ENCODE measurements around the gene LRP11.
A peak's percentile ranks its signal among the peaks of the same experiment; 100 is the strongest.
"Not testable (repeated sequence)": the region's sequence is repeated elsewhere in the genome, so short reads cannot be mapped to it uniquely, and the experiment has no call there.

LRP11 gene

DNA sequence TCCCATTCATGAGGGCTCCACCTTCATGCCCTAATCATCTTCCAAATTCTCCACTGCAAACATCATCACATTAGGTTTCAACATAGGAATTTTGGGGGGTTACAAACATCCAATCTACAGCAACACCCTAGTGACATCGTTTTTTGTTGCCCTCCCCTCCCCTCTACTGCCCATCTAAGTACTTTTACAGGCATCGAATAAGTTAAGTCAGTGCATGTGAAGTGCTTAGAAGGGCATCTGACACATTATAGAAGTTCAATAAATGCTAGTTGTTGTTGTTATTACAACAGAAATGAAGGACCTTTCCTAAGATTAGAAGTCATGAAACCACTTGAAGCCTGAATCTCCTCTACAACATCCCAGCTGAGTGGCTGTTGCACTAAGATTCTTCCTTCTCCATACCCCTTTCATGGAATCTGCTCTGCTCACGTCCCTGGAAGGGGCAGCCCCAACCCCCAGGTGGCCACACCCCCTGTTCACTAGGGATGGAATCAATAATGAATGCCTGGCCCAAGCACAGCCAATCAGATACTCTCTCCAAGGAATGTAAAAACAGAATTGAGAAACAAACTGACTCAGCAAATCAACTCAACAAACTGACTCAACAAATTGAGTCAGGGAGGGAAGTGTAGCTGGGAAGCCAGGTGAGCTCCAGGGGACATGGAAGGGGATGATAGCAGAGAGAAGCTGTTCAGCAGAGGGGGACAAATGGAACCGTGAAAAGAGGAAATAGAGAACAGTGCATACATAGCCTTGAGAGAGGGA is 3.9 kb upstream of the LRP11 start:
- DNase-seq: no peak

DNA sequence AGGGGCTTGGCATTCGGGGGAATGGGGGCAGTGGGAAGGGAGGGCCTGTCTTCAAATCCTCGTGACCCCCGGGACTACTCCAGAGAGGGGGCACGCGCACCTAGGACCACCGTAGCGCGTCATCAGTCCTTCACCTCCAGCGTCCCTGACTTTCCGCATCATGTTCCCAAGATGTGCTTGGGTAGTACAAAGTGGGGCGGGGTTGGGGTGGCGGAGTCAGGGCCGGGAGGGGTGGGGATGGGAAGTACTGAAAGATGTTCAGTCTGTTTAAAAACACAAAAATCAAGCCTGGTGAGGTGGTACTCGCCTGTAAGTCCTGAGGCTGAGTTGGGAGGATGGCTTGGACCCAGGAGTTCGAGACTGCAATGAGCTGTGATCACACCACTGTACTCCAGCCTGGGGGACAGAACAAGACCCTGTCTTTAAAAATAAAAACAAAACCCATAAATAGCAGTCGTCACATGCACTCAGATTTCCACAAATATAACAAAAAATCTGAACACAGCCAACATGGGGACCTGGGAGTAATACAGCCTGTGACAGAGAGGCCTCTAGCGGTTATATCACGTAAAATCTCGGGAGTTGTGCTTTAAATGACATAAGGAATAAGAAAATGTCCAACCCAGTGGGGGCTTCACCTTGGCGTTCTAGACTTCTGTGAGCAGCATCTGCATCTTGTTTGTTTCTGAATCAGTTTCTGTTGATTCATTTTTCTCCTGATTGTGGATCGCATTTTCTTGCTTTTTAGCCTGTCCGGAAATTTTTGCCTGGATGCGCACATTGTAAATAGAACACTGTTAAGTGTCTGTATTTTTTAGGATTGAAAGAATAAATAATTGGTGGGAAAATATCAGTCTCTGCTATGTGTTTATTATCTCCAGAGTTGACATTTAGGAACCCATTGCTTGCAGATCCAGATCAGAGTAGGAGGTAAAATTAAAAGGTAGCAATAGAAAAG is 698 bp upstream of the LRP11 start:
- peak; percentile 65 for DNase-seq

DNA sequence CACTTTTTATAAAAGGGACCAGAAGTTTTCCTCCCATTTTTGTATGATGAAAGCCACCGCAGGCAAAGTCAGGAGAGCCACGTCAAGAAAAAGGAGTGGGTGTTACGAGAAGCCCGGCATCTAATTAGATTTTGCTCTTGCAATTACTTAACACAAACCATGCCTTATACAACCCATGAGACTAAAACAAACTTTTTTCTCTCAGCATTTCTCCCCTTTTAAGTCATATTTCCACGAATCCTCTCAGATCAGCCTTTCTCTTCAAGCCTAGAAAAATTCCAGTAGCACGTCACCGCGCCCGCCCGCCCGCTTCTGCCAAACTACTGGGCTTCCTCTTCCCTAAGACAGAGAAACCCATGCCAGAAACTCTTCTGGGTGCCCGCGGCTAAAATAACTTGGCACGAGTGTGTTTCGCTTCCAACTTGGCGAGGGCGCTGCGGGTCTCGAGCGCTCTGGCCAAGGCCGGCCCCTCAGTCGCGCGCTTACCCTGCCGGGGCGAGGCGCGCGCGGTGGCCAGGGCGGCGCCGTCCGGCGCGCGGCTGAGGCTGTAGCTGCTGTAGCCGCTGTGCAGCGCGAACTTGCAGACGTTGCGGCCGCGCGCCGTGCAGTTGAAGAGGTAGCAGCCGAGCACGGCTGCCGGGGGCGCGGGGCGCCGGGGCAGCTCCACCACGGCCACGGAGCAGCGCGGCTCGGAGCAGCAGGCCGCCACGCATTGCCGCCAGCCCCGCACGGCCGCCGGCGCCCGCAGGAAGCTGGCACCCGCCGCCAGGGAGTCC is 1.0 kb downstream of the LRP11 start:
- DNase-seq: no peak

DNA sequence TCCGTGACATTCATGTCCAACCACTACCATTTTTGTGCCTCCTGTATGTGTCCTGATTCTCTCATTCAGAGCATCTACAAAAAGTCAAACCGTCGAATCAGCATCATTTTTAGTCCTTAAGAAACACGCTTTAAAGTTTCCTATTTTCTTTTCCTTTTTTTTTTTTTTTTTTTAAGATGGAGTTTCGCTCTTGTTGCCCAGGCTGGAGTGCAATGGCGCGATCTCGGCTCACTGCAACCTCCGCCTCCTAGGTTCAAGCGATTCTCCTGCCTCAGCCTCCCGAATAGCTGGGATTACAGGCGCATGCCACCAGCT is 1.8 kb downstream of the LRP11 start:
- not testable (repeated sequence) for DNase-seq

DNA sequence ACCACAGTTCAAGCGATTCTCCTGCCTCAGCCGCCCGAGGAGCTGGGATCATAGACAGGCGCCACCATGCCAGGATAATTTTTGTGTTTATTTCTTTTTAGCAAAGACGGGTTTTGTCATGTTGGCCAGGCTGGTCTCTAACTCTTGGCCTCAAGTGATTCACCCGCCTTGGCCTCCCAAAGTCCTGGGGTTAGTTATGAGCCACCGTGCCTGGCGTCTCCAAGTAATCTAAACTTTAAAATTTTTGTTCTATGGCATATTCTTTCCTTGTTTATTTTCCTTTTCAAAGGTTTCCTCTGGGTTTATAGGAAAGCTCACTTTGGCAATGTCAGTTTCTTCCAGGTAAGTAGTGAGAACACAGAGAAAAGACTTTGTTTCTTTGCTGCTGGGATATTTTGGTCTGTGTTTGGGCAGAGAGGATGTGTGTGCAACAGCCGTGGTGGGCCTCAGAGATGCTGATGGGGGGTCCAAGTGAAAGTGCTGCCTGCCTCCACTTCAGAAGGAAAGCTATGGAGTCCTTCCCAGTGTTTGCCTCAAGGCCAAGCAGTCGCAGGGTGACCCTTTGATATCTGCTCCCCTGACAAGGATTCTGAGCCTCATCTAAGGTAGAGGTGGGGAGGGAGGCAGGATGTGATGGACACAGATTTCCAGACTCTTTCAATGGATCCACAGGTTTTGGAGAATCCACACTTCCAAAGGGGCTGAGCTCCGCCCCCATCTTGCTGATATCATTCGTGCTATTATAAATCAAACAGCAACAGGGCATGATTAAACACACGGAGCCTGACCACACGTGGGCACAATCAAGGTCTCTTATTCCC is 2.3 kb downstream of the LRP11 start:
- no peak for DNase-seq

DNA sequence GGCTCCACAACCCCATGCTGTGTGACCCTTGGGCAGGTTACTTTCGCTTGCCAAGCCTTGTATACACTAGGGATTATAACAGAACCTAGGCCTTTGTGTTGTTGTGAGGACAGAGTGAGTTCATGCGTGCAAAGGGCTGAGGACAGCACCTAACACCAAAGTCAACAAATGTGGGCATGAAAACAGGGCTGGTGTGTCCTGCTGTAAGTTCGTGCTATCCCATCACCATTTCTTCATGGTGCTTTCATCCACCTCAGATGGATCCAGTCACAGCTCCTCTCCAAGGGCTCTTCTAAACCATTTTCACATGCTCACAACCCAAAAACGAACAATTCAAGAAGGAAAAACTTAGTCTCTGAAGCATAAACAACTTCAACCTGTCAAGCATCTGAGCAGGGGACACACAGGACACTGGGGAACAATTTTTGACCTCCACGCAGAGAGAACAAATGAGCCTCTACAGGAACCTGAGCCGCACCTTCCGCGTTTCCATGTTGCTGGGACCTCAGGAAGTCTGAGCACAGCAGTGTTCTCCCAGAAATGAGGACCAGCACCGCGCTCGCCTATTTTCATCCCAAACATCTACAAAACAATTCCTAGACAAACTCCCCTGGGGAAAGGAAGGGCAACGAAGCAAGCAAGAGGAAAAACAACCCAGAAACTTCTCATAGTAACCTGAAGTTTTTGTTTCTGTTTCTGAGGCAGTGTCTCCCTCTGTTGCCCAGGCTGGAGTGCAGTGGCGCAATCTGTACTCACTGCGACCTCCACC is 3.1 kb downstream of the LRP11 start:
- DNase-seq: no peak

DNA sequence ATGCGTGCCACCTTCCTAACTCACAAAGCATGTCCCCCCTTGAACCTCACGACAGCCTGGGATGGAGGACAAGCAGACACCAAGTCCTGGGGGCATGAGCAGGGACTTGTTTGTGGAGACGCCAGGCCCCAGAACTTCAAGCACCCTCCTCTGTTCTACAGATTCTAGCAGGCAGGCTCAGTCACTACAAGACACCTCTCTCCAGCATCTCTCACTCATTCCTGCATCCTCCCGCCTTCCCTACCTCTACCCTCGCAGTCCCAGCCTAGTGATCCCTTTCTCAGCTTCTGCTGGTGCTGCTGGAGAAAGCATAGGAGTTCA is 3.7 kb downstream of the LRP11 start:
- no peak for DNase-seq

DNA sequence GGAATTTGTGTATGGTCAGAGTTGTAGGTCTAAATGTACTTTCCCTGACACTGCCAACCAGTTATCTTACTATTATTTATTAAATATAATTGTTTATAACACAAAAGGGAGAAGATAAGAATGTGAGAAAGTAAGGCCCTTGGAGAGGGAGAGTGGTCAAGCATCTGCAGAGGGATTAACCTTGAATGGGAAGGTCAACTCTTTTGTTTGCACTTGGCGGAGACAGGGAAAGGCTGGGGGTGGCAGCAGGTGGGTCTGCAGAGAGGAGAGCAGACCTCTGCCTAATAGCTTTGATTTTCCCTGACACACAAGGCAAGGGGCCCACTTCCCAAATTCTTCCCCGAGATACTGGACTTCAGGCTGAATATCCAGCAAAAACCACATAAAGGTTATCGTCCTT is 4.2 kb downstream of the LRP11 start:
- DNase-seq: no peak

DNA sequence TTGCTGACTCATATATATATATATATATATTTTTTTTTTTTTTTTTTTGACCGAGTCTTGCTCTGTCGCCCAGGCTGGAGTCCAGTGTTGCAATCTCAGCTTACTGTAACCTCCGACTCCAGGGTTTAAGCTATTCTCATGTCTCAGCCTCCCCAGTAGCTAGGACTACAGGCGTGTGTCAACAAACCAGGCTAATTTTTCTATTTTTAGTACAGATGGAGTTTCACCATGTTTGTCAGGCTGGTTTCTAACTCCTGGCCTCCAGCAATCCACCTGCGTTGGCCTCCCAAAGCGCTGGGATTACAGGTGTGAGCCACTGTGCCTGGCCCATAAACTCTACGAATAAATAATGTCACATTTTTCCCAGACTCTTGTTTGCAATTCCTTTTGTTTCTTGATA is 4.8 kb downstream of the LRP11 start:
- no peak for DNase-seq

DNA sequence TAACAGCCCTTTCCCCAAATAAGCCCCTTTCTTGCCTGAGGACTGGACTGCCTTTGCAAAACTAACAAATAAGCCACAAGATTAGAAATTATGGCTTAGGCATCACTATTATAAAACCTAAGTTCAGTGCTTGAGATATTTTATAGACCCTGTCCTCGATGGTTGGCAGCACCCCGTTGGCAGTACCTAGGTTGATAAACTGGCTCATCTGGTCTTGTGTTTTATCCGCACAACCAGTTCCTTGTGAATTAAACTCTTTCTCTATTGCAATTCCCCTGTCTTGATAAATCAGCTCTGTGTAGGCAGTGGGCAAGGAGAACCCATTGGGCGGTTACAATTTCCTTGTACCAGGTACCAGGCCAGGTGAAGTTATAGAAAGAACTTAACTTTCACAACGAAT is 6.6 kb downstream of the LRP11 start:
- DNase-seq: no peak

DNA sequence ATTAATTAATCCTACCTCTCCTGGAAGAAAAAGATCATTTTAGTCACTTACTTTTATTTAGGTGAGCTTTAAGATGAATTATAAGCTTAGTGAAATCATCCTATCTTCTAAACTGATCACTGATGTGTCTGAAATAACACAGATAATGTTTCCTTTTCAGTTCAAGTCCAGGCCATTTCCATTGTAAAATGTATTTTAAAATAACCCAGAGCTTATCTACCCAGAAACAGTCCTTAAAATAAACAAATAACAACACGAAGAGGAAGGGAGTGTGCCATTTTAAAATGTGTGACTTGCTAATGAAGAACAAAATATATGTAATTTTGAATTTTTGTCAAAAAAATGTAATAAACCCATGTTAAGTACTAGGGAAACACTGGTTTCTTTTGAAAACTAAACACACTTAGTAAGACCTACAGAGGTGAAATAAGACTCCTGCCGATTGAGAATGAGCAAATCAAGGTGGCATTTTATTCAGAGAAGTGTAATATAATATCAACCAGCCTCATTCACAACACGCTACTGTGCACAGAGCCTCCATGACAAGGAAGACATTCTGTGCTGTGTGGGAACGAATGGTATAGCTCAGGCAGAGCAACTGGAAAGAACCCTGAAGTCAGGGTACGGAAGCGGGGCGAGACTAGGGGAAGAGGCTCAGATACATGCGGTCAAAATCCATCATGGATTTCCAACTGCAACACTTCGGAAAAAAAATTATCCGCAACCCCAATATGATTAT is 7.7 kb downstream of the LRP11 start:
- DNase-seq: no peak

DNA sequence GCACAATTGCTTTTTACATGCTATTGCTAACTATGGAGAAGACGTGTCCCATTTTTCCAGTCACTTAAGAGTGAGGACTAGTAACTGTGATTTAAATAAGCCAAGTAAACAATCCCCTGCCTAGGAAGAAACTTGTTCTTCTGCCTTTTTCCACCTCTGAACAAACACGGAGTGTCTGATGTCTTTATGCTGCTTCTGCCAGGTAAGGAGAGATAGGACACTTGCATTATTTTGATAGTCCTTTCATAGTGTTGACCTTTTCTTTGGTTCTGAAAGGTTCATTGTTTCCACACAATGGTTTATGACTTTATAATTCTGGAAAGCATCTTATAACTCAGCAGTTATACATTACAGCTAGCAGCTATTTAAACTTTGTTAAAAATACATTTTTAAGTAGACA is 8.4 kb downstream of the LRP11 start:
- no peak for DNase-seq

DNA sequence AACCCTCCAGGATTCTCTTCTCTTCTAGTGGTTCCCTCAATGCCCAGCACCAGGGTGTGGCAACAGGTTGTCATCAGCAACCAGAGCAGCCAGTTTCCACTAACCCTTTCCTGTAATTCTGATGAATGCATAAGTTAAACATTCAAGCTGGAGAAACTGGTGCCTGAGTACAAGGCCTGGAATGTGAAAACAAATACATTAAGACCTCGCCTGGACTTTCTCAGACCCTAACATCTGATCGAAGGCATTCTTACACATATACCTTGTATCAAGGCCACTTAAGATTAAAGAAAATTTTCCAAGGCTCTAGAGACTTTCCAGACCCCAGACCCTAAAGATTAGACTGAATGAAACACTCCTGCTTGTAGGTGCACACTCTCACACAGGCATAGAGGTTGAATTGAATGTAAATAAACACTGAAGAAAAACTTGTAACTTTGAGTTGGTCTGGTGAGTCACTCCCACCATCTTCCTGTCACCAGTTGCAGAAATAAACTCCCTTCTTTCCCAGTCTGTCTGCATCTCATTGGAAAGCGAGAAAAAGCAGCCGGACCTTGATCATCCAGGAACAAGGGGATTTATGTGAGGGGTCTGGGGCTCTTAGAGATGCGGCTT is 9.0 kb downstream of the LRP11 start:
- no peak for DNase-seq

DNA sequence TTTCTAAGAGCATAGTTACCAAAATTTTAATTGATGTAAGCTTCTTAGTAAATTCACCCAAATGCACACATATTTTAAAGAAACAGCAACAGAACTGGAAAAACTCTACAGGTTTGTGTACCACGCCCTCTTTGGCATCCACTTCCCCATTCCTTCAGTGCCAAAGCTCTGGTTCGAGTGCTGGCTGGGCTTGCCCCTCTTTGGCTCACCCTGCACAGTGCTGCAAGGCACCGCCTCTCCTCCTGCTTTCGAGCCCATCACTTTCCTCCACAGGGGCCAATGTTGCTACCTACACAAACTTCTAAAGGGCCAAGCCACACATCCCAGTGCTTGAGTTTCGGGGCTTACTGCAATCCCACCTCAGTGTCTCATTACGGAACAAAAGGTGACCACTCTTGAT is 9.6 kb downstream of the LRP11 start:
- no peak for DNase-seq

DNA sequence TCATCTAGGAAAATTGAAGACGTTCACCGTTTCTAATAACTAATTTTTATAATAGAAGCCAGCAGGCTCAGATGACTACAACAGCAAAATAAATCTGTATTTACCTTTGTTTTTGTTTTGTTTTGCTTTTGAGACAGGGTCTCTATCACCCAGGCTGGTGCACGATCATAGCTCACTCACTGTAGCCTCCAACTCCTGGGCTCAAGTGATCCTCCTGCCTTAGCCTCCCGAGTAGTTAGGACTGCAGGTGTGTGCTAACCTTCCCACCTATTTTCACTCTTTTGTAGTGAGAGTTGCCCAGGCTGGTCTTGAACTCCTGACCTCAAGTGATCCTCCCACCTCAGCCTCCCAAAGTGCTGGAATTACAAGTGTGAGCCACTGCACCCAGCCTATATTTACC is 10.1 kb downstream of the LRP11 start:
- not testable (repeated sequence) for DNase-seq

DNA sequence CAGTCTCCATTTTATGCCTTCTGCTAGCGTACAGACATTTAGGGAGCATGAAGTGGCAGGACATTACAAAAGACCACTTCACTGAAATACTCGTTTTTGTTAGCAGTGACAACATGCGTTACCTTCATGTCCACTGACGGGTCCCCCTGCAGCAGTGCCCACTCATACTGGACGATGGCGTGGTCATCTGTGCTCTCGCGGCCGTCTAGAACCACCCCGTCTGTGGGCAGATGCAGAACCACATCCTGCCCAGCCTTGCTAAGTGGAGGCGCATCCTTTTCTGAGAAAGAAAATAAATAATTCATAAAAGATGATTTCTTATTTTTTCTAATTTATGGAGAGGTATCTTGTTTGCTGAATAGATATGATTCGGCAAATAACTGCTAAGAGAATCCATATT is 11.3 kb downstream of the LRP11 start:
- no peak for DNase-seq

DNA sequence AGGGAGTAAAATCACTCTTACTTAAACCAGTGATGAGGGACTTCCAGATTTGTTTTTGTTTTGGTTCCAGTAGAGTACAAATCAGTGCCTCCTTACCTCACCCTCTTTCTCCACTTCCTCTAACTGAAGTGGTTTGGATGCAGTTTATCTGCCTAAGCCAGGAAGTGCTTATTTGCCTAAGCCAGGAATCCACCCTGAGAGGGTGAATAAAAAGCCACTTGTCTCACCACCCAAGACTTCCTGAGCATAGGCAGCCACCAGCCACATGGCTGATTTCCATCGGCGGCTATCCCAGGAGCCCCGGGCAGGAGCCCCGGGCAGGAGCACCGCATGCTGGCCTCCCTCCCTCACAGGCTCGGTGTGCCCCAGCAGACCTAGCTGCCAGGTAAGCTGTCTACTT is 12.0 kb downstream of the LRP11 start:
- no peak for DNase-seq

DNA sequence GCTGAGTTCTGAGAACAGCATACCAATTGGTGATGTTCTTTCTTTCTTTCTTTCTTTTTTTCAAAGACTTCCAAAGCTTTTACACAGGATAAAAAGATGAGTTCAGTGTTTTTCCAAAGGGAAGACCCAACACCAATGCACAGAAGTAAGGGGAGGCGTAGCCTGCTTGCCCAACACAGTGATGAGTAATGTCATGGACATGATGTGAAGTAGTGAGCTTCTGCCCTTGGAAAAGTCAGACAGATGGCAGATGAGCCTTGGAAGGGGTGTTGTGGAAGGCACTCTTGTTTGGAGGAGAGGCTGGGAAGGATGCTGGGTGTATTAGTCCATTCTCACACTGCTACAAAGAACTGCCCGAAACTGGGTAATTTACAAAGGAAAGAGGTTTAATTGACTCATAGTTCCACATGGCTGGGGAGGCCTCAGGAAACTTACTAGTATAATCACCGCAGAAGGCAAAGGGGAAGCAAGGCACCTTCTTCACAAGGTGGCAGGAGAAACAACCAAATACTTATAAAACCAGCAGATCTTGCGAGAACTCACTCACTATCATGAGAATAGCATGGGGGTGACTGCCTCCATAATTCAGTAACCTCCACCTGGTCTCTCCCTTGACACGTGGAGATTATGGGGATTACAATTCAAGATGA is 12.6 kb downstream of the LRP11 start:
- no peak for DNase-seq

DNA sequence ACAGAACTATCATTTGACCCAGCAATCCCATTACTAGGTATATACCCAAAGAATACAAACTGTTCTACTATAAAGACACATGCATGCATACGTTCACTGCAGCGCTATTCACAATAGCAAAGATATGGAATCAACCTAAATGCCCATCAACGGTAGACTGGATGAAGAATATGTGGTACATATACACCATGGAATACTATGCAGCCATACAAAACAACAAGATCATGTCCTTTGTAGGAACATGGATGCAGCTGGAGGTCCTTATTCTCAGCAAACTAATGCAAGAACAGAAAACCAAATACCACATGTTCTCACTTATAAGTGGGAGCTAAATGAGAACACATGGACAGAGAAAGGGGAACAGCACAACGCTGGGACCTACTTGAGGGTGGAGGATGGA is 15.8 kb downstream of the LRP11 start:
- not testable (repeated sequence) for DNase-seq

DNA sequence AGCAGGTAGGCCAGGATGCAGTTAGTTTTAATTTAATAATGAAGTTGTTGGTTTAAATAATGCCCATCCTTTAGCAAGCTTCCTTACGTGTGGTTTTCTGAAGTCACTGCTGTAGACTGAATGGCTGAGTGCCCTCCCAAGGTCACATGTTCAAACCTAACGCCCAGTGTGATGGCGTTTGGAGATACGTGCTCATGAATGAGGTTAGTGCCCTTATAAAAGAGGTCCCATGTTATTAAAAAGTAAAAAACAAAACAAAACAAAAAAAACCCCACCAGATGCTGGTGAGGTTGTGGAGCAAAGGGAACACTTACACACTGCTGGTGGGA is 16.3 kb downstream of the LRP11 start:
- no peak for DNase-seq
